GM21526 (cell line): ENCODE measurements around the gene TGFB3.
"Not testable (repeated sequence)": the region's sequence is repeated elsewhere in the genome, so short reads cannot be mapped to it uniquely, and the experiment has no call there.

Source experiments
- ATAC-seq: cut with Tn5 transposase; IDR thresholded peaks from one replicate; pipeline ENCODE4 v1.9.1; 2021; ENCODE audit warnings: moderate library complexity; ENCODE audit not compliant: unreplicated experiment, low FRiP score

TGFB3 gene

DNA sequence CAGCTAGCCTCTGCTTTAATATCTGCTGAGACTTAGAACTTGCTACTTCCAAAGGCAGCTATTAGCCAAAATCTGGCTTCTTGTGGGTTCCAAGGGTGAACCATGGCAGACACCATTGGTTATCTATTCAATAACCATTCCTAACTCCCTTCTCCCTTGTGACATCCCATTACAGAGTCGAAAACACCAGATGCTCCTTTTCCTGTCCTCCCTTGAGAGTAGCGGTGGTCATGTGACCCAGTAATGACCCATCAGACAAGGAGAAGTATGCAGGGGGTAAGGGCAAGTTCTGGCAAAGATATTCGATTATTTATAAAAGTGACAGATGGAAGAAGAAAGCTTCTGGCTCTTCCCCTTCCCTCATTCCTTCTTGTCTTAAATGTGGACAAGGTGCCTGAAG is 20.1 kb downstream of the TGFB3 start:
- no peak for ATAC-seq

DNA sequence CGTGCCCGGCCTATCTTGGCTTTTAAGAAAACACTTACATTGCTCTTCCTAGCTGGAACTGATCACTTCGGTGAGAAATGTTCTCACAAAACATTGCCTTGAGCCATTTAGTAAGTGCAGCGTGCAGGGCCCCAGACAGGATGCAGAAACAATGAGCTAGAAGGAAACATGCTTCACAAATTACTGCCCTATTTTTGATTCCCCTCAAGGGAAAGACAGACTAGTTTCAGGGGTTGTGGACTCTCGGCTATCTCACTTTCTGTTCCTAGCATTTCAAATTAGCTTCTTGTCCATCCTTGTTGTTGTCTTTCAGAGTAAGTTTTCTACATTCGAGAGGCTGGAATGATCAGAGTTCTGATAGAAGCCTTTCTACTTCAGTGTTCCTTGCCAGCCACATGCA is 21.6 kb downstream of the TGFB3 start:
- no peak for ATAC-seq

DNA sequence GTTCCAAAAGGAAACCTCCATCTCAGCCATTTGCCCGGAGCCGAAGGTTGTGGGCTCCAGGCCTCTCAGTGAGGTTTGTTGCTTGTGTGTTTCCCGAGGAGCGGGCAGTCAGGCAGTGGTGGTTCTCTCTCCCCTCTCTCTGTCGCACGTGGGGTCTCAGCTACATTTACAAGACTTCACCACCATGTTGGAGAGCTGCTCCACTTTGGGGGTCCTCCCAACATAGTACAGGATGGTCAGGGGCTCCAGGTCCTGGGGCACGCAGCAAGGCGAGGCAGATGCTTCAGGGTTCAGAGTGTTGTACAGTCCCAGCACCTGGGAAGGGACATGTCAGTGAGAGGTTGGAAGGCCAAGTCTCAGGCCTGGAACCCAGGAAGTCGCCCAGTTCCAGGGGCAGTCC is 22.8 kb downstream of the TGFB3 start:
- no peak for ATAC-seq

GRCh38 chr14:75952489-75952888 is 29.3 kb downstream of the TGFB3 start:
- ATAC-seq: no peak

- ATAC-seq: no peak
Observed at GRCh38 chr14:75946785-75947184, 35.0 kb downstream of the TGFB3 start.

DNA sequence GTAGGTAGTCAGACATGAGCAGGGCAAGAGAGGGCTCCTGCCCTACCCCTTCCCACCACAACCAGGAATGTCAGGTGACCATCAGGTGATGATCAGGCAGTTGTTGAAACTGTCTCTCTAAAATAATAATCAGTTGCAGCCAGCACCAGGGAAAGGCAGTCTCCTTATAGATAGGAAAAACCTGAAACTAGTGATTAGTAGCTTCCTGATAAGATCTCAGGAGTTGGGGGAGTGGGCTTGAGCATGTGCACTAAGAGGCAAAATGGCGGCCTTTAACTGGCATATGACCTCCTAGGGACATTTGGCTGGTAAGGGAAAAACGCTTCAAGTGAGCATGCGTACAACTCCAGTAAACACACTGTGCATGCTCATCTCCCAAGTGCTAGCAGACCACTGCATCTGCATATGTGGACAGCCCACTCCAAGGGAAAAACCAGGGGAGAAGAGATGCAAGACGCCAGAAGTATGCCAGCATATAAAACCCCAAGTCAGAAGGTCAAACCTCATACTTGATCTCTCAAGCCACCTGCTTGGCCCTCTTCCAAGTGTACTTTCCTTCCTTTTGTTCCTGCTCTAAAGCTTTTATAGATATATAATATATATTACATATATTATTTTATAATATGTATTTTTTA is 37.1 kb downstream of the TGFB3 start:
- no peak for ATAC-seq

DNA sequence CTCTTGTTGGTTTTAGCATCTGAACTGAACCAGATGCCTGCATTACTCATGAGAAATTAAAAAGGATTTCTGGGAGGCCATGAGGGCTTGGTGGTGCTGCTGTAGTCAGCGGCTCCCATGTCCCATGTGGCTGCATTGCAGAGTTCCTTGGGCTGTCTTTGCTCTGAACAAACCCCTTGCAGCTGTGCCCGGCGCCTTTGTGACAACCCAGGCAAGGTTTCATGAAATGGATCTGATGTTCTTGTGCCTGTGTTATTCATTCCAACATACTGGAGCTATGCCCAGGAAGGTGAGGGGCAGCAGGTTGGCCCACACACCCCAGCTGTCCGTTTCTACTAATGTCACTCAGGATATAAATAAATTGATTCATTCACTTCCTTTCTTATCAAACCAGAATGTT is 40.8 kb downstream of the TGFB3 start:
- no peak for ATAC-seq

DNA sequence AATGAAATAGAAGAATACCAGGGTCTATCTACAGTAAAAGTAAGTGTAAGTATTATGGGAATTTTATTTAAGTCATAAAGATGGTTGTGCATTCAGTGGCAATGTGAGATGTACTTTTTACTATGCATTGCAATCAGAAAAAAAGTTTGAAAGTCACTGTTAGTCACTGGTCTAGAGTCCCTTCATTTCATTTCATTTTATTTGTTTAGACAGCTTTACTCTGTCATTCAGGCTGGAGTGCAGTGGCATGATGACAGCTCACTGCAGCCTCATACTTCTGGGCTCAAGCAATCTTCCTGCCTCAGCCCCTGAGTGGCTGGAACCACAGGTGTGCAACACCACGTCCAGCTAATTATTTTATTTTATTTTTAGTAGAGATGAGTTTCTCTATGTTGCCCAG is 42.6 kb downstream of the TGFB3 start:
- ATAC-seq: no peak

DNA sequence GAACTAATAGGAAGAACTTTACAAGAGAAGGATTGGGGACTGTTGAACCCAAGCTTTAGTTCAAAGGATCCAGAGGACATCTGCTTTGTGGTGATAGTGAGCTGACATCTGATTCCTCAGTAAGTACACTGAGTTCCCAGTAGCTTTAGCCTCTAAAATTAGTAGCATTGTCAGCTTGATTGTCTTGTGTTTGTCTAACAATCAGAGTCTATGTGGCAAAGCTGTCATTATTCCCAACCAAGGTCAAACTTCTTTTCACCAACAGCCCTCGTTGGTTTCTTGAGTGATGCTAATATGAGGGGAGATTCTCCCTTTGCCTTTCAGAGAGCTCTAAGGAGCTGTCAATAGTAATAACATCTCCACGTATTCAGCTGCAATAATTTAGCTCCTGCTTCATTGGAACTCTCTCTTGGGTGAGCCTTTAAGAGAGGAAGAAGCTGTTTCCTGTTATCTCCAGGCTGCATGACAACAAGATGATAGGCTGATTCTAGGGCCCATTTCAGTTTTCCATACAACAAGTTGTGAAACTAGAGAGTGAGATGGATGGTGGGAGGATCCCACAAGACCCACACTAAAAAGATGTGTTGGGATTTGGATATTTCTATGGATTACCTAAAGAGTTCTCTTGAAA is 46.7 kb downstream of the TGFB3 start:
- no peak for ATAC-seq

DNA sequence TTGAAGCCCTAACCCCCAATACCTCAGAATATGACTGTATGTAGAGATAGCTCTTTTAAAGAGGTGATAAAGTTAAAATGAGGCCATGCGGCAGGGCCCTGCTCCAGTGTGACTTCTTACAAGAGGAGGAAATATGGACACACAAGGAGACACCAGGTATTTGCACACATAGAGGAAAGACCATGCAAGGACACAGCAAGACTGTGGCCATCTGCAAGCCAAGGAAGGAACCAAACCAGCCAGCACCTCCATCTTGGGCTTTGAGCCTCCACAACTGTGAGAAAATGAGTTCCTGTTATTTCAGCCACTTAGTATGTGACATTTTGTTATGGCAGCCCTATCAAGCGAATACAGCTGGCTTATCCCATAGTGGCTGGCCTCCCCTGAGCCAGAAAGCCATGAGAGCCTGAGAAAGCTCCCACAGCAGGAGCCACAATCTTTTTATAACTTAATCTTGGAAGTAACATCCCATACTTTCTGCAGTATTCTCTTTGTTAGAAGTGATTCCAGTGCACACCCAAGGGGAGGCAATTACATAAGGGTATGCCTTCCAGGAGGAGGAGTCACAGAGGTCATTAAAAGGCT is 48.0 kb downstream of the TGFB3 start:
- ATAC-seq: no peak

- no peak for ATAC-seq
Observed at GRCh38 chr14:75928690-75929181, 53.1 kb downstream of the TGFB3 start.

DNA sequence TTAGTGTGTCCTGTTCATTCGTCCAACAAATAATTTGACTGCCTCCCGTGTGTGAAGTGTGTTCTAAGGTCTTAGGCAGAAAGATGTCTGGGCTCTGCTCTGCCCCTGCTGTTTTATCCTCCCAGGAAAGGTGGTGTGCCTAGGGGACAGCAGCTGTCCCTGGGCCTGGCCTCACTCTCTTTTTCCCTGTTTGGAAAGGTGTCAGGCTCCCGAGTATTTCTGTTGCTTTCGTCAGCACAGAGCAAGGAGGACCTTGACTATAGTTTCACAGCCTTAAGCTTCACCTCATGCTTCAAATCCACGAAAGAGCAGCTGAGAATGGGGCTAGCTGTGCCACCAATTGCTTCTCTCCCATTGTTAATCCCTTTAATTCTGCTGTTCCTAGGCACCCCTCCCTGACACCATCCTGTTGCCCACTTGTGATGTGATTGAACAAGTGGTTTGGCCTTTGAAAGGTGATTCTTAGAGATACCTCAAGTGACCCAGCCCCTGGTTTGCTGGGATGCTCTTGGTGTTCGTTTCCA is 54.2 kb downstream of the TGFB3 start:
- no peak for ATAC-seq

- ATAC-seq: no peak
Observed at GRCh38 chr14:75926431-75927115, 55.2 kb downstream of the TGFB3 start.

- not testable (repeated sequence) for ATAC-seq
Observed at GRCh38 chr14:75925141-75925840, 56.5 kb downstream of the TGFB3 start.

DNA sequence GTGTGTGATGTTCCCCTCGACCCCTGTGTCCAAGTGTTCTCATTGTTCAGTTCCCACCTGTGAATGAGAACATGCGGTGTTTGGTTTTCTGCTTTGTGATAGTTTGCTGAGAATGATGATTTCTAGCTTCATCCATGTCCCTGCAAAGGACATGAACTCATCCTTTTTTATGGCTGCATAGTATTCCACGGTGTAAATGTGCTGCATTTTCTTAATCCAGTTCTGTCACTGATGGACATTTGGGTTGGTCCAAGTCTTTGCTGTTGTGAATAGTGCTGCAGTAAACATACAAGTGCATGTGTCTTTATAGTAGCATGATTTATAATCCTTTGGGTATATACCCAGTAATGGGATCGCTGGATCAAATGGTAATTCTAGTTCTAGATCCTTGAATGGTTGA is 61.4 kb downstream of the TGFB3 start:
- ATAC-seq: not testable (repeated sequence)

GRCh38 chr14:75917946-75918335 is 63.9 kb downstream of the TGFB3 start:
- ATAC-seq: no peak

DNA sequence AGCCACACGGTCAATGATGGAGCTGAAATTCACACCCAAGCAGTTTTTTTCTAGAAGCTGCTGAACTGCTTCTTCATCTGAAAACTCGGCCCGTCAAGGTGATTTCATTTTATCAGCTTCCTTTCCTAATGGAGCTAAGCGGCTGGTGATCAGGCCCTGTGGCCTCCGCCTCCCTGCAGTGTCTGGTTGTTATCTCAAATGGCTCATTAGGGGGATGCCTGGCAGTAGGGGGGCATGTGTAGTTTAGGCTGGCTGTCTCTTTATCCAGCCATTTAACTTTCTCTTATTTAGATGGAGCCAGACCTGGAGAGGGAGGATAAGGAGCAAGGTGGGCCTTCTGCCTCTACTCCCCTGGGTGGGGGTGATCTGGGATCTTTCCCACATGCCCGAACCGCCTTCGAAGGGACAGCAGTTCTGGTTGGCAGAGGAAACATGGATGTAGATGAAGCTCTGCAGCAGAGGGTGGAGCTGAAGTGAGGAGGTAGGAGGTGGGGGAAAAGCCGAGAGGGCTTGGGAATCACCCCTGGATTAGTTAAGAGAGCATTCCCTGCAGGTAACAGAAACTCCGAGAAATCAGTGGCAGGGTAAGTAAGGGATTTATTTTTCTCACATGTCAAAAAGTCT is 64.4 kb downstream of the TGFB3 start:
- no peak for ATAC-seq

- ATAC-seq: no peak
Observed at GRCh38 chr14:75915045-75915444, 66.8 kb downstream of the TGFB3 start.

DNA sequence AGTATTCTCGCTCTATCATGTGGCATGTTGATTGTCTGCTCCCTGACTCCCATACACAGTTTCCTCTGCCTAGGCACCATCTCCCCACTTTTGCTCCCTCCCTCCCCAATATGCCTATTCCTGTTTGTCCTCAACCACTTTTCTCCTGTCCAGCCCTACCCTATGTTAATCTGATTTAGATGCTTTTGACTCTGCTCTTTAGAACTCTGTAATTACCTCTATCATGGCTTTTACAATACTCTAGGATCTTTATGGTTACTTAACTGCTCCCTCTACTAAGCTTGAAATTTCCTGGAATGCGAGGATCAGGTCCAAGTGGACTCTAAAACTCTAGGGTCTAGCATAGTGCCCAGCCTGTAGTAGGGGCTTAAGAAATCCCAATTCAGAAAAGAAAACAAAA is 68.6 kb downstream of the TGFB3 start:
- ATAC-seq: no peak

- no peak for ATAC-seq
Observed at GRCh38 chr14:75911883-75912282, 69.9 kb downstream of the TGFB3 start.
